ENCODE results near the gene STXBP6.

DNA sequence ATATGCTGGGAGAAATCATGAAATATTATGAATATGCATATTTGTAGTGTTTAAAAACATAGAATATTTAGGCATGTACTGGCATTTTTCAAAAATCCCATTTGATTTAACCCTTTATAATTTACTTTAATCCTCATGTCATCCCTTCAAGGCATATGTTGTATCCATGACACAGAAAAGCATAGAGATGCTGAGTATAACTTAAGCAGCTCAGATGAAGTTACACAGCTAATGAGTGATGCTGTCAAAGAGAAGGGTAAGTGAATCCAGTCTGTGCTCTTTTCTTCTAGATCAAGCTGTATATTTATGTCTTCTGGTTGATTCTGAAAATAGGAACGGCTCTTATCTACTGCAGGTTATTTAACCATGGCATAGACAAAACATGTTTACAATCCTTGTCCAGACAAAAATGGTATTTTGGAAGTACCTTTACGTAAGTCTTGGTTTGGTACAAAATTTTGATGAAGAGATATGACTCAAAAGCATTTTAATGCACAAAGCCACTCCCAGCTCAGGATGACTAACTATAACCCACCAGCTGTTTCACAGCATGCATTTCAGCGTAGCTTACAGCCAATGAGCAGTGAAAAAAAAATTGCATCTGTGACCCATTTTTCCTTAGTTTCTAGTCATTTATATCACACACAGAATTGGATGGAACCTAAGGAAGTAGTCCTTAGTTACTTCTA is 201.7 kb downstream of the STXBP6 start:
- no peak for TF ChIP-seq CTCF (IDR thresholded peaks at IDR 0.05)
- no peak for TF ChIP-seq POLR2A (IDR thresholded peaks at IDR 0.05)
